ENCODE data around the gene C1QB.

DNA sequence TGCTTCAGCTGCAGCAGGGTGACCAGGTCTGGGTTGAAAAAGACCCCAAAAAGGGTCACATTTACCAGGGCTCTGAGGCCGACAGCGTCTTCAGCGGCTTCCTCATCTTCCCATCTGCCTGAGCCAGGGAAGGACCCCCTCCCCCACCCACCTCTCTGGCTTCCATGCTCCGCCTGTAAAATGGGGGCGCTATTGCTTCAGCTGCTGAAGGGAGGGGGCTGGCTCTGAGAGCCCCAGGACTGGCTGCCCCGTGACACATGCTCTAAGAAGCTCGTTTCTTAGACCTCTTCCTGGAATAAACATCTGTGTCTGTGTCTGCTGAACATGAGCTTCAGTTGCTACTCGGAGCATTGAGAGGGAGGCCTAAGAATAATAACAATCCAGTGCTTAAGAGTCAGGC lies 13.8 kb upstream of the C1QB start:
- no peak for TF ChIP-seq CTCF (conservative IDR thresholded peaks at IDR 0.05 in 1 of 2, IDR thresholded peaks at IDR 0.05 in 1 of 2; ENCODE audit: extremely low read depth in 1 of 2, insufficient read depth in 1 of 2, low read depth in 1 of 2, low read length in 2 of 2)
- no peak for TF ChIP-seq EZH2 (IDR thresholded peaks at IDR 0.05; ENCODE audit: borderline replicate concordance, low read length)
